Heart left ventricle (tissue), 13 donors: Measurements from ENCODE around the gene ARID5B.

Source experiments
- CTCF ChIP-seq, 12 donors: fragments of 200-600 bp; sonication (generic) in 4 of 12; IDR thresholded peaks; one replicate each; pipeline versions ENCODE4 v1.5.0 to v1.8.0; 2018 to 2022; ENCODE audit warnings: antibody characterized with exemption in 12 of 12, mild to moderate bottlenecking in 5 of 12
- POLR2A ChIP-seq, 2 donors: fragments of 450-650 bp; IDR thresholded peaks; one replicate each; pipeline ENCODE4 v1.6.1; 2017; ENCODE audit warnings: antibody characterized with exemption in 2 of 2, mild to moderate bottlenecking in 2 of 2, moderate library complexity in 2 of 2
- donor health status: ischemic (EF 13 %, LVEDD 7.1; RV severe dilation, severe dysfunction).
- donor health status: DM: no; HTN: yes; CAD: no.
- donor health status: DM: no; HTN: no; CAD: no.
- donor health status: ischemic (EF 25% LVEDD 6.9; RV normal size, moderate dysfunction).
- donor health status: ischemic (EF 25% LVEDD 5.7; RV mildly dilated, moderate dysfunction).
- donor health status: ischemic (EF 35%, LVEDD 5.7; RV mildly dilated, moderate dysfunction).
- donor health status: nonischemic (EF 11% LVEDD 7.7; RV severe dilation, severe dysfunction).
- donor health status: DM: yes; HTN: yes; CAD: no.
- donor health status: PGD.
- donor health status: ischemic (EF 29% LVEDD 5.4; RV normal size, mild dysfunction).
- donor health status: nonischemic (EF 23%, LVEDD 6.1; RV moderate dilation, normal function).

- TF ChIP-seq CTCF (IDR thresholded peaks at IDR 0.05) (no peak), POLR2A (IDR thresholded peaks at IDR 0.05) (no peak)
Measured at GRCh38 chr10:61918140-61918539, 16.6 kb downstream of the ARID5B start.
